ENCODE data around the gene PTPRA.
A peak's percentile ranks its signal among the peaks of the same experiment; 100 is the strongest.
"Not testable (repeated sequence)": the region's sequence is repeated elsewhere in the genome, so short reads cannot be mapped to it uniquely, and the experiment has no call there.

PTPRA gene

DNA sequence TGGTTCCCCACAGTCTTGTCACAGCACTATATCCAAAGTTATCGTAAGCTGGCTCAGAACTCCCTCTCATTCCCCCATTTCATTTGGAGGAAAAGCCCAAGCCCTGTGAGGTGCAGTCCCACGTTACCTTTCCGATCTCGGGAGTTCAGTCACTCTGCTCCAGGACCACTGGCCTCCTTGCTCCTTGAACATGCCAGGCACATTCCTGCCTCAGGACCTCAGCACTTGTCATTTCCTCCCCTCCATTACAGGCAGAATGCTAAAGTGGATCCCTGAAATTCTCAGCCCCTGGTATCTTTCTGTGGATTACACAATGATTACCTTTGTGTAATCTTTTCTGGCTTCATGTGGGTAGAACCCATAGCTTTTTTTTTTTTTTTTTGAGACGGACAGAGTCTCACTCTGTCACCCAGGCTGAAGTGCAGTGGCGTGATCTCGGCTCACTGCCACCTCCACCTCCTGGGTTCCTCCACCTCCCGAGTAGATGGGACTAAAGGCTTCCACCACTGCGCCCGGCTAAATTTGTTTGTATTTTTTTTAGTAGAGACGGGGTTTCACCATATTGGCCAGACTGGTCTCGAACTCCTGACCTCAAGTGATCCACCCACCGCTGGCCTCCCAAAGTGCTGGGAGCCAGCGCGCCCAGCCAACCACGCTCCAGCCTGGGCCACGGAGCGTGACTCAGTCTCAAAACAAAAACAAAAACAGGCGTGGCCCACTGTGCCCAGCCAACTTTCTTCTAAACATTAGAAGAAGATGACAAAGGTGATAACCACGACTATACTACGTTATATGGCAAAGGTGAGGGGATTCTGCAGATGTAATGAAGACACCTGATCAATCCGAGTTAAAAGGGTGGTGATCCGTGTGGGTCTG lies 194.1 kb downstream of the PTPRA start:
- H3K4me1 Mint-ChIP-seq (ENCODE audit: low read depth), result peaks cover 21% of the 10 kb centered on the region
- no peaks in the 10 kb centered on the region for H3K27me3 Mint-ChIP-seq
- no peak overlapping the region for H3K4me3 Mint-ChIP-seq
- no peak overlapping the region for H3K27ac Mint-ChIP-seq
- H3K9me3 Mint-ChIP-seq (ENCODE audit: low read depth), result no peaks in the 10 kb centered on the region
- peaks cover 3% of the 10 kb centered on the region for H3K36me3 Mint-ChIP-seq

- Mint-ChIP-seq H3K4me1 (ENCODE audit: low read depth) (peaks cover 24% of the 10 kb centered on the region), H3K27ac (no peak overlapping the region), H3K27me3 (no peaks in the 10 kb centered on the region), H3K36me3 (peaks cover 3% of the 10 kb centered on the region), H3K4me3 (no peak overlapping the region), H3K9me3 (ENCODE audit: low read depth) (no peaks in the 10 kb centered on the region)
These were observed 194.8 kb downstream of the PTPRA start for GRCh38 chr20:3068075-3068474.

DNA sequence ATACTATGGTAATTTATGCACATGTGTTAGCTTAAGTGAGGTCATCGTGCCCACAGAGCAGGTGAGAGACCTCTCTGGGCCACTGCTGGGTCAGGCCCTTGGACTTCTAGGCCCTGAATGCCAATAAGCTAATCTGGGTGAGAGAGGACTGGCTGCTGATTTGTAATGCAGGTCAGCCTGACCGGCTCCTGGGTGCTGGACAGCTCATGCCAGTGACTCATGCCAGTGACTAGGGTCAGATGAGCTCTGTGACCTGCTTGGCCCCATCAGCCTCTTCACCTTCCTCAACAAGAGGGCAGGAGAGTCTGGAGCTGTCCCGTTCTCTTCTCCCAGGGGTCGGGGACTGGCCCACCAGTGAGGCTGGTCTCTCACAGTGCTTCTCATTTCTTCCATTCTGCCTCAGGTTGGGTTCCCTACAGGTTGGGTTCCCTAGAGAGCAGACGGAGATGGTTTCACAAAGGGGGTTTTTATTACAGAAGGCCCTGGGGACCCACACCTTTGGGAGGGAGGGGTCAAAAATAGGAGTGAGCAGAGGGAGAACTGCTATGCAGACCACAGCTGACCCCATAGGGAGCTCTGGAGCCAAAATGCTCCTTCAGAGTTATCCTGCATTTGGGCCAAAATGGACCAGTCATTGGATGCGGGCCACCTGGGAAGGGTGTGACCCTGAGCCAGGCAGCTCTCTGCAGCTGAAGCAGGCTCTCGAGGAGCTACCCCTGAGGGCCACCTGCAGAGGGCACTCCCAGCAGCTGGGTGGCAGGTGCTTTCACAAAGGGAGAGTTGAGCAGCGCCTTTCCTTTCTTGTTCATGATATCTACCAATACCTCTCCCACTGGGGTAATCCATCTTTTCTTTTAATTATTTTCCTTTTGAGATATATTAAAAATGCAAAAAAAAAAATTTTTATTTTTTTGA lies 196.0 kb downstream of the PTPRA start:
- peaks cover 25% of the 10 kb centered on the region for H3K4me1 Mint-ChIP-seq (ENCODE audit: low read depth)
- no peak overlapping the region for H3K27ac Mint-ChIP-seq
- no peaks in the 10 kb centered on the region for H3K9me3 Mint-ChIP-seq (ENCODE audit: low read depth)
- no peak overlapping the region for H3K4me3 Mint-ChIP-seq
- H3K27me3 Mint-ChIP-seq, result no peaks in the 10 kb centered on the region
- H3K36me3 Mint-ChIP-seq, result peaks cover 3% of the 10 kb centered on the region

DNA sequence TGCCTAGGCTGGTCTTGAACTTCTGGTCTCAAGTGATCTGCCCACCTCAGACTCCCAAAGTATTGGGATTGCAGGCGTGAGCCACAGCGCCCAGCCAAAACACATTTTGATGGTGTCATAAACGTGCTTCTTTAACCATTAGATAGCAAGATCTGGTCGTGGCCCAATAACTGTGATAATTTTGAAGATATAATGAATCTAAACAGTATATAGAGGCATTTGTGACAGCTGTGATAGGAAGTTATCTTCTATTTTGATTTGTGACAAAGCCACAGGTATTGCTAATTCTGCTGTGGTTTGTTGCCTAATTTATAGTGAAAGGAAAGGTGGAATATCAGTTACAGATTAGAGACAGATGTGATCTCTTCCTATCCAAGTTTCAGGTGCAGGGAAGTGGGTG lies 197.4 kb downstream of the PTPRA start:
- Mint-ChIP-seq H3K36me3 (peaks cover 3% of the 10 kb centered on the region), H3K9me3 (ENCODE audit: low read depth) (no peaks in the 10 kb centered on the region), H3K4me3 (peak overlapping the region; percentile 87), H3K4me1 (ENCODE audit: low read depth) (peaks cover 28% of the 10 kb centered on the region), H3K27ac (peak overlapping the region; percentile 70), H3K27me3 (no peaks in the 10 kb centered on the region)

GRCh38 chr20:3071266-3071609 lies 198.0 kb downstream of the PTPRA start:
- H3K36me3 Mint-ChIP-seq, result peaks cover 3% of the 10 kb centered on the region
- peak overlapping the region; percentile 87 for H3K4me3 Mint-ChIP-seq
- peaks cover 28% of the 10 kb centered on the region for H3K4me1 Mint-ChIP-seq (ENCODE audit: low read depth)
- H3K9me3 Mint-ChIP-seq (ENCODE audit: low read depth), result no peaks in the 10 kb centered on the region
- no peak overlapping the region for H3K27ac Mint-ChIP-seq
- no peaks in the 10 kb centered on the region for H3K27me3 Mint-ChIP-seq

DNA sequence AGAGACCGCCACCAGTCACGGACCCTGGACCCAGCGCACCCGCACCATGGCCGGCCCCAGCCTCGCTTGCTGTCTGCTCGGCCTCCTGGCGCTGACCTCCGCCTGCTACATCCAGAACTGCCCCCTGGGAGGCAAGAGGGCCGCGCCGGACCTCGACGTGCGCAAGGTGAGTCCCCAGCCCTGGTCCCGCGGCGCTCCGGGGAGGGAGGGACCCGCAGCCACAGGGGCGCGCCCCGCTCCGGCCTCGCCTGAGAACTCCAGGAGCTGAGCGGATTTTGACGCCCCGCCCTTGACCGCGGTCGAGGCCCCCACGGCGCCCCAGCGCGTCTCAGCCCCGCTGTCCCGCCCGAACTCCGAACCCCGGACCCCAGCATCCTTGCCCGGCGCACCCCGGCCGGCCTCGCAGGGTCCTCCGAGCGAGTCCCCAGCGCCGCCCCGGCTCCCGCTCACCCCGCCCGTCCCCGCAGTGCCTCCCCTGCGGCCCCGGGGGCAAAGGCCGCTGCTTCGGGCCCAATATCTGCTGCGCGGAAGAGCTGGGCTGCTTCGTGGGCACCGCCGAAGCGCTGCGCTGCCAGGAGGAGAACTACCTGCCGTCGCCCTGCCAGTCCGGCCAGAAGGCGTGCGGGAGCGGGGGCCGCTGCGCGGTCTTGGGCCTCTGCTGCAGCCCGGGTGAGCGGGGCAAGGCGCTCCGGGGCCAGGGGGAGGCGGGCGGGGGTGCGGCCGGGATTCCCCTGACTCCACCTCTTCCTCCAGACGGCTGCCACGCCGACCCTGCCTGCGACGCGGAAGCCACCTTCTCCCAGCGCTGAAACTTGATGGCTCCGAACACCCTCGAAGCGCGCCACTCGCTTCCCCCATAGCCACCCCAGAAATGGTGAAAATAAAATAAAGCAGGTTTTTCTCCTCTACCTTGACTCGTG lies 198.6 kb downstream of the PTPRA start, which contains the start of gene OXT:
TSS of gene OXT (plus strand) at position 11 of the 920 bp plus-strand sequence. CDS start at position 47, 36 bp downstream.
- H3K9me3 Mint-ChIP-seq (ENCODE audit: low read depth), result no peaks in the 10 kb centered on the region
- H3K27ac Mint-ChIP-seq, result peak within 1 kb of the TSS; percentile 72
- no peaks in the 10 kb centered on the region for H3K27me3 Mint-ChIP-seq
- H3K4me1 Mint-ChIP-seq (ENCODE audit: low read depth), result peaks cover 29% of the 10 kb centered on the region
- H3K36me3 Mint-ChIP-seq, result peaks cover 3% of the 10 kb centered on the region
- peak within 1 kb of the TSS; percentile 87 for H3K4me3 Mint-ChIP-seq

- Mint-ChIP-seq H3K9me3 (ENCODE audit: low read depth) (no peaks in the 10 kb centered on the region), H3K27ac (peak overlapping the region; percentile 72), H3K36me3 (peaks cover 3% of the 10 kb centered on the region), H3K4me3 (peak overlapping the region; percentile 81), H3K27me3 (no peaks in the 10 kb centered on the region), H3K4me1 (ENCODE audit: low read depth) (peaks cover 35% of the 10 kb centered on the region)
These were observed 199.4 kb downstream of the PTPRA start for GRCh38 chr20:3072530-3073250.

GRCh38 chr20:3073251-3073643 lies 200.0 kb downstream of the PTPRA start:
- not testable (repeated sequence) for H3K36me3 Mint-ChIP-seq; H3K27ac Mint-ChIP-seq; H3K27me3 Mint-ChIP-seq; H3K9me3 Mint-ChIP-seq (ENCODE audit: low read depth)
- peak overlapping the region; percentile 44 for H3K4me3 Mint-ChIP-seq
- H3K4me1 Mint-ChIP-seq (ENCODE audit: low read depth), result peaks cover 38% of the 10 kb centered on the region

DNA sequence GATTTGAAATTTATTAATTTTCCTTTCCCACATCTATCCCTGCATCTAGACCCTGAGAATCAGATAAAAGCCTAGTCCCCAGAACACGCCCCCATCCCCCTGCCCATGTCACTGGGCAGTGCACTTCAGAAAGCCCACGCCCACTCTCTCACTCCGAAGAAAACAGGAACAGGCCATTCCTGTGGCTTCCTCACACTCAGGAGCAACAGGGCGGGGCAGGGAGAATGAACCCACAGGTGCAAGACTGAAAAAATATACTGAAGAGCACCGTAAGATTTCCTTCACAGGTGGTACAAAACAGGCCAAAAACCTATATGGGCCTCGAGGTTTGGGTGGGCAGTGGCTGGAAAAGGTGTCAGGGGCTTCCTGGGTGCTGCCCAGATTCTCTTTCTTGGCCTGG lies 201.5 kb downstream of the PTPRA start:
- no peak overlapping the region for H3K4me3 Mint-ChIP-seq
- H3K27ac Mint-ChIP-seq, result no peak overlapping the region
- peaks cover 2% of the 10 kb centered on the region for H3K36me3 Mint-ChIP-seq
- H3K4me1 Mint-ChIP-seq (ENCODE audit: low read depth), result peaks cover 33% of the 10 kb centered on the region
- H3K9me3 Mint-ChIP-seq (ENCODE audit: low read depth), result no peaks in the 10 kb centered on the region
- no peaks in the 10 kb centered on the region for H3K27me3 Mint-ChIP-seq

- H3K9me3 Mint-ChIP-seq (ENCODE audit: low read depth); H3K36me3 Mint-ChIP-seq; H3K27me3 Mint-ChIP-seq; H3K4me3 Mint-ChIP-seq: not testable (repeated sequence)
- Mint-ChIP-seq H3K27ac (peak overlapping the region; percentile 41), H3K4me1 (ENCODE audit: low read depth) (peaks cover 33% of the 10 kb centered on the region)
These were observed 202.0 kb downstream of the PTPRA start for GRCh38 chr20:3075315-3075714.

GRCh38 chr20:3077618-3078134 lies 204.4 kb downstream of the PTPRA start:
- Mint-ChIP-seq H3K27ac (peak overlapping the region; percentile 30), H3K27me3 (peaks cover 11% of the 10 kb centered on the region), H3K4me3 (peak overlapping the region; percentile 77), H3K9me3 (ENCODE audit: low read depth) (no peaks in the 10 kb centered on the region), H3K36me3 (peaks cover 2% of the 10 kb centered on the region), H3K4me1 (ENCODE audit: low read depth) (peaks cover 19% of the 10 kb centered on the region)

DNA sequence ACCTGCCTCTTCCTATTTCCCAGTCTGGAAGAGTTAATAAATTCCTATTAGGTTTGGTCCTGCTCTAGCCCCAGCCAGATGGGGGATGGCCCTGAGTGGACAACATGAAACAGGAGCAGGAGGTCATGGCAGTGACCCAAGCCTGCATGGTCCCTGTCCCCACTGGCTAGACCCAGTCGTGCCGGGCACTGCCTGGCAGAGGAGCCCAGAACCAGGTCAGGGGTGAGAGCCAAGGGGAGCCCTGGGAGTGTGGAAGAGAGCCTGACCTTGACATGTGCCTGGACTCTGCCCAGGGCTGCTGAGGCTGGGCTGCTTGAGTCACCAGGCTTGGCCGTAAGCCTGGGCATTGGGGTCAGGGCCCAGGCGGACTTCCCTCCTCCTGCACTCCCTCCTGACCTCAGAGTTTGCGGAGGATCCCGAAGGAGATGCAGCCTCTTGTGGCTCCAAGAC lies 207.7 kb downstream of the PTPRA start:
- peaks cover 17% of the 10 kb centered on the region for H3K4me1 Mint-ChIP-seq (ENCODE audit: low read depth)
- H3K36me3 Mint-ChIP-seq, result peaks cover 2% of the 10 kb centered on the region
- H3K9me3 Mint-ChIP-seq (ENCODE audit: low read depth), result no peaks in the 10 kb centered on the region
- H3K27ac Mint-ChIP-seq, result no peak overlapping the region
- H3K27me3 Mint-ChIP-seq, result peaks cover 11% of the 10 kb centered on the region
- no peak overlapping the region for H3K4me3 Mint-ChIP-seq

- no peaks in the 10 kb centered on the region for H3K9me3 Mint-ChIP-seq (ENCODE audit: low read depth)
- H3K27ac Mint-ChIP-seq, result no peak overlapping the region
- peaks cover 17% of the 10 kb centered on the region for H3K4me1 Mint-ChIP-seq (ENCODE audit: low read depth)
- H3K4me3 Mint-ChIP-seq, result peak overlapping the region; percentile 77
- peaks cover 11% of the 10 kb centered on the region for H3K27me3 Mint-ChIP-seq
- peaks cover 2% of the 10 kb centered on the region for H3K36me3 Mint-ChIP-seq
These were observed 208.4 kb downstream of the PTPRA start for GRCh38 chr20:3081641-3082040.
